Heart left ventricle (tissue), 16 donors: ENCODE measurements around the gene STRN3. TPM values are rescaled to one million over a fixed set of nuclear protein-coding genes. Genes with fewer than 3 reads are reported as not detected.
A peak's percentile ranks its signal among the peaks of the same experiment; 100 is the strongest.
"Not testable (repeated sequence)": the region's sequence is repeated elsewhere in the genome, so short reads cannot be mapped to it uniquely, and the experiment has no call there.

Experiments used
- ATAC-seq, 4 donors: fragments of 200-7000 bp; cut with Tn5 transposase; one replicate each; pipeline ENCODE4 v1.9.1; 2020 to 2022; ENCODE audit warnings: moderate library complexity in 4 of 4, mild to moderate bottlenecking in 3 of 4, moderate number of reproducible peaks in 1 of 4
- DNase-seq, 5 donors: peaks; one replicate each; pipeline ENCODE4 v3.0.0-alpha.2; 2020
- H3K27ac ChIP-seq, 12 donors: fragments of 200-600 bp; sonication (generic) in 4 of 12; one replicate each; pipeline versions ENCODE4 v1.5.0 to v1.8.0; 2016 to 2022; ENCODE audit warnings: mild to moderate bottlenecking in 2 of 12
- H3K27me3 ChIP-seq, 9 donors: fragments of 200-600 bp; sonication (generic) in 2 of 9; one replicate each; pipeline versions ENCODE4 v1.5.1 to v1.8.0; 2016 to 2022; ENCODE audit warnings: mild to moderate bottlenecking in 3 of 9
- H3K36me3 ChIP-seq, 9 donors: fragments of 200-600 bp; sonication (generic) in 2 of 9; one replicate each; pipeline versions ENCODE4 v1.5.0 to v1.8.0; 2018 to 2022; ENCODE audit warnings: mild to moderate bottlenecking in 2 of 9
- H3K4me1 ChIP-seq, 12 donors: fragments of 200-600 bp; sonication (generic) in 4 of 12; one replicate each; pipeline versions ENCODE4 v1.5.0 to v1.8.0; 2016 to 2022; ENCODE audit warnings: mild to moderate bottlenecking in 3 of 12
- H3K4me3 ChIP-seq, 12 donors: fragments of 200-600 bp; sonication (generic) in 4 of 12; one replicate each; pipeline versions ENCODE4 v1.5.0 to v1.8.0; 2017 to 2022; ENCODE audit warnings: mild to moderate bottlenecking in 9 of 12, moderate library complexity in 4 of 12
- H3K9me3 ChIP-seq, 12 donors: fragments of 200-600 bp; sonication (generic) in 4 of 12; one replicate each; pipeline versions ENCODE4 v1.5.0 to v1.8.0; 2016 to 2022; ENCODE audit warnings: mild to moderate bottlenecking in 1 of 12
- POLR2A ChIP-seq, 2 donors: fragments of 450-650 bp; IDR thresholded peaks; one replicate each; pipeline ENCODE4 v1.6.1; 2017; ENCODE audit warnings: antibody characterized with exemption in 2 of 2, mild to moderate bottlenecking in 2 of 2, moderate library complexity in 2 of 2
- WGBS, 4 donors: extraction: QIAGEN DNeasy Blood & Tissue Kit in 2 of 4; methylation state at CpG; one replicate each; pipeline versions ENCODE4 v1.1.5 to v1.1.7; 2013 to 2018; 5-methylcytosine and 5-hydroxymethylcytosine counted together
- intact Hi-C, 10 donors: fragments of 100-400 bp; cut with DNase I; formaldehyde crosslinking; loops; one replicate each; pipeline versions ENCODE4 v1.11.1 to v1.14.2; 2022
- polyA plus RNA-seq, 2 donors: library from polyadenylated mRNA; stranded (reverse); fragments of 200-250 nt; gene quantifications; one replicate each; pipeline ENCODE4 v1.2.3, GENCODE V29; 2013
- total RNA-seq, 9 donors: library from RNA; depleted of rRNA in 2 of 9; stranded (reverse); fragments of >200 nt in 2 of 9; fragmentation: NEBNext Ultra II Directional in 3 of 9; extraction: Animal tissue kit (Norgen Biotek cat#: 25700) in 3 of 9; gene quantifications; one replicate each; pipeline versions ENCODE4 v1.1.0 to v1.2.4, GENCODE V29; 2016 to 2023
- TF ChIP-seq, protein P1 (sequence below), 12 donors: fragments of 200-600 bp; sonication (generic) in 4 of 12; IDR thresholded peaks; one replicate each; pipeline versions ENCODE4 v1.5.0 to v1.8.0; 2018 to 2022; ENCODE audit warnings: antibody characterized with exemption in 12 of 12, mild to moderate bottlenecking in 5 of 12
- donor health status: ischemic (EF 13 %, LVEDD 7.1; RV severe dilation, severe dysfunction).
- donor health status: healthy with polysubstance abuse.
- donor health status: DM: no; HTN: yes; CAD: no.
- donor health status: DM: no; HTN: no; CAD: no.
- donor health status: ischemic (EF 25% LVEDD 6.9; RV normal size, moderate dysfunction).
- donor health status: ischemic (EF 25% LVEDD 5.7; RV mildly dilated, moderate dysfunction).
- donor health status: healthy.
- donor health status: DM: yes; HTN: yes; CAD: no.
- donor health status: ischemic (EF 35%, LVEDD 5.7; RV mildly dilated, moderate dysfunction).
- donor health status: nonischemic (EF 11% LVEDD 7.7; RV severe dilation, severe dysfunction).
- donor health status: DM: yes; HTN: yes; CAD: no.
- donor health status: PGD.
- donor health status: ischemic (EF 29% LVEDD 5.4; RV normal size, mild dysfunction).
- donor health status: nonischemic (EF 23%, LVEDD 6.1; RV moderate dilation, normal function).

The STRN3 gene
- total and polyA plus RNA-seq, 11 donors: 11.0 to 60.3 (median 44.4) TPM

DNA sequence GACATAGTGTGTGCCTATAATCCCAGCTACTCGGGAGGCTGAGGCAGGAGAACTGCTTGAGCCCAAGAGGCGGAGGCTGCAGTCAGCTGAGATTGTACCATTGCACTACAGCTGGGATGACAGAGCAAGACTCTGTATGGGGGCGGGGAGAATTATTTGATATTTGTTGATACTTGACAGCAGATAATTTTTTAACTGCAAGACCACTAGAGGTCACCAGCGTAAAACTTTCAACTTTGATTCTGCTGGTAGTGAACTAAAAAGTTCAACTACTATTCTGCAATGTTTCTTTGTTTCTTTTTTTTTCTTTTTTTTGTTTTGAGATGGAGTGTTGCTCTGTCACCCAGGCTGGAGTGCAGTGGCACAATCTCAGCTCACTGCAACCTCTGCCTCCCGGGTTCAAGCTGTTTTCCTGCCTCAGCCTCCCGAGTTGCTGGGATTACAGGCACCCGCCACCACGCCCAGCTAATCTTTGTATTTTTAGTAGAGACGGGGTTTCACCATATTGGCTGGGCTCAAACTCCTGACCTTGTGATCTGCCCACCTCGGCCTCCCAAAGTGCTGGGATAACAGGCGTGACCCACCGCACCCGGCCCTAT is 46.0 kb downstream of the STRN3 start:
- H3K4me1 ChIP-seq: peaks cover 0 to 35% (median 4%) of the 10 kb centered on the region in 12 donors
- TF ChIP-seq, protein P1, sequence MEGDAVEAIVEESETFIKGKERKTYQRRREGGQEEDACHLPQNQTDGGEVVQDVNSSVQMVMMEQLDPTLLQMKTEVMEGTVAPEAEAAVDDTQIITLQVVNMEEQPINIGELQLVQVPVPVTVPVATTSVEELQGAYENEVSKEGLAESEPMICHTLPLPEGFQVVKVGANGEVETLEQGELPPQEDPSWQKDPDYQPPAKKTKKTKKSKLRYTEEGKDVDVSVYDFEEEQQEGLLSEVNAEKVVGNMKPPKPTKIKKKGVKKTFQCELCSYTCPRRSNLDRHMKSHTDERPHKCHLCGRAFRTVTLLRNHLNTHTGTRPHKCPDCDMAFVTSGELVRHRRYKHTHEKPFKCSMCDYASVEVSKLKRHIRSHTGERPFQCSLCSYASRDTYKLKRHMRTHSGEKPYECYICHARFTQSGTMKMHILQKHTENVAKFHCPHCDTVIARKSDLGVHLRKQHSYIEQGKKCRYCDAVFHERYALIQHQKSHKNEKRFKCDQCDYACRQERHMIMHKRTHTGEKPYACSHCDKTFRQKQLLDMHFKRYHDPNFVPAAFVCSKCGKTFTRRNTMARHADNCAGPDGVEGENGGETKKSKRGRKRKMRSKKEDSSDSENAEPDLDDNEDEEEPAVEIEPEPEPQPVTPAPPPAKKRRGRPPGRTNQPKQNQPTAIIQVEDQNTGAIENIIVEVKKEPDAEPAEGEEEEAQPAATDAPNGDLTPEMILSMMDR (IDR thresholded peaks at IDR 0.05): peak; percentile 33 to 77 (median 64)
- H3K9me3 ChIP-seq, H3K27me3 ChIP-seq, H3K36me3 ChIP-seq, H3K27ac ChIP-seq, H3K4me3 ChIP-seq: not testable (repeated sequence)
- peak in 2 of 5 donors; percentile 29 to 32 for DNase-seq
- intact Hi-C loops: loop anchor here in 8 of 10 donors (2.0 to 5.0 kb wide), 4 partner anchors 47 to 103 kb away; partner anchors contain the start of genes STRN3 (in 2 of the 8) and AP4S1 (in 1 of the 8)
- WGBS, 4 donors: 73 to 77% (median 76%) methylated on average over 13 of the region's 13 CpGs
- ATAC-seq: peak; percentile 56 to 73 (median 70)

DNA sequence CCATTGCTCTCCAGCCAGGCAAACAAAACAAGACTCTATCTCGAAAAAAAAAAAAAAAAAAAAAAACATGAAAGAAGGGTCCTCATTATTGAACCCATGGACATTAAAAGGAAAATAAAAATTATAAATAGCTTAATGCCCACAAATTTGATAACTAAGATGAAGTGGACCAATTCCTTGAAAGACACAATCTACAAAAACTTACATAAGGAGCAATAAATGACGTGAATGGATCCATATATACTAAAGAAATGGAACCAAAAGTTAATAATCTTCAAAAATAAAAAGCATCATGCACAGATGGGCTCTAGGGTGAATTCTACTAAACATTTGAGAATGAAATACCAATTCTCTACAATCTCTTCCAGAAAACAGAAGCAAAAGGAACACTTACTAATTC is 48.4 kb downstream of the STRN3 start:
- no peak overlapping the region for H3K27ac ChIP-seq
- TF ChIP-seq, protein P1 (IDR thresholded peaks at IDR 0.05): no peak
- no peak for TF ChIP-seq POLR2A (IDR thresholded peaks at IDR 0.05)
- WGBS, 4 donors: 86 to 89% (median 87%) methylated on average over 2 of the region's 2 CpGs
- no peaks in the 10 kb centered on the region for H3K36me3 ChIP-seq
- H3K4me1 ChIP-seq: peaks cover 0 to 47% (median 18%) of the 10 kb centered on the region in 12 donors
- DNase-seq (no peak), ATAC-seq (no peak)
- intact Hi-C loops: loop anchor here in 1 of 10 donors (2.0 kb wide), 1 partner anchor 105 kb away; no protein-coding TSS in a partner anchor
- H3K4me3 ChIP-seq: no peak overlapping the region
- H3K27me3 ChIP-seq: no peaks in the 10 kb centered on the region
- no peaks in the 10 kb centered on the region for H3K9me3 ChIP-seq

DNA sequence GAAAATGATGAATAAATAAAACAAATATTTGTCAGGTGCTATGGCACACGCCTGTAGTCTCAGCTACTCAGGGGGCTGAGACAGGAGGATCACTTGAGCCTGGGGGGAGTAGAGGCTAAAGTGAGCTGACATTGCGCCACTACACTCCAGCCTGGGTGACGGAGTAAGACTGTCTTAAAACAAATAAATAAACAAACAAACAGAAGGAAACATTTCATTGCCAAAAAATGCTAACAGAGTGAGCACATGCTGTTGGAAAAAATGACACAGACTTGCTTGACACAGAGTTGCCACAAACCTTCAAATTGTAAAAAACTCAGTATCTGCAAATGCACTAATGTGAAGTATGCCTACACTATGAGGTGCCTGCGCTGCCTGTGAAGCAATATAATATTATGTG is 51.6 kb downstream of the STRN3 start:
- Histone ChIP-seq H3K27me3 (no peaks in the 10 kb centered on the region), H3K36me3 (no peaks in the 10 kb centered on the region), H3K4me3 (no peak overlapping the region), H3K9me3 (no peaks in the 10 kb centered on the region), H3K4me1 (peaks cover 0 to 39% (median 22%) of the 10 kb centered on the region in 12 donors), H3K27ac (no peak overlapping the region)
- intact Hi-C loops: no loop called here
- TF ChIP-seq POLR2A (IDR thresholded peaks at IDR 0.05): no peak
- TF ChIP-seq, protein P1 (IDR thresholded peaks at IDR 0.05): no peak
- no peak for DNase-seq
- WGBS, 4 donors: 80 to 90% (median 88%) methylated on average over 4 of the region's 4 CpGs
- ATAC-seq: peak in 2 of 4 donors; percentile 34 to 56

DNA sequence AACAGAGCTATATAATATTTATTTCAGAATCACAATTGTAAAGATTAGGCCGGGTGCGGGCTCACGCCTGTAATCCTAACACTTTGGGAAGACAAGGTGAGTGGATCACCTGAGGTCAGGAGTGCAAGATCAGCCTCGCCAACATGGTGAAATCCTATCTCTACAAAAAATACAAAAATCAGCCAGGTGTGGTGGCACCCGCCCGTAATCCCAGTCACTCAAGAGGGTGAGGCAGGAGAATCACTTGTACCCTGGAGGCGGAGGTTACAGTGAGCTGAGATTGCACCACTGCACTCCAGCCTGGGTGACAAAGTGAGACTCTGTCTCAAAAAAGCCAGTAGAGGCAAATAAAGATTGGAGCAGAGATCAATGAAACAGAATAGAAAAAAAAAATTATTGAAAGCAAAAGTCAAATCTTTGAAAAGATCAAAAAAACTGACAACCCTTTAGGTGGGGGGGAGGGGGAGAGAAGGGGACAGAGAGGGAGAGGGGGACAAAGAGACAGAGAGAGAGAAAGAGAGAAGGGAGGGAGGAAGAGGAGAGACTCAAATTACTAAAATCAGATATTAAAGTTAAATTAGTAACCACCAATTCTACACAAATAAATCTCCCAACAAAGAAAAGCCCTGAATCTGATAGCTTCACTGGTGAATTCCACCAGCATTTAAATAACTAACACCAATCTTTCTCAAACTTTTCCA is 53.1 kb downstream of the STRN3 start:
- no peaks in the 10 kb centered on the region for H3K27me3 ChIP-seq
- intact Hi-C loops: no loop called here
- no peak for DNase-seq
- ATAC-seq: no peak
- no peaks in the 10 kb centered on the region for H3K36me3 ChIP-seq
- TF ChIP-seq POLR2A (IDR thresholded peaks at IDR 0.05): no peak
- TF ChIP-seq, protein P1 (IDR thresholded peaks at IDR 0.05): no peak
- no peak overlapping the region for H3K27ac ChIP-seq
- no peaks in the 10 kb centered on the region for H3K9me3 ChIP-seq
- peaks cover 0 to 39% (median 22%) of the 10 kb centered on the region in 12 donors for H3K4me1 ChIP-seq
- 81 to 97% (median 88%) methylated on average over 7 of the region's 7 CpGs for WGBS, 4 donors
- no peak overlapping the region for H3K4me3 ChIP-seq

GRCh38 chr14:30972036-30972732 is 54.0 kb downstream of the STRN3 start:
- DNase-seq, intact Hi-C loops, H3K27ac ChIP-seq, H3K9me3 ChIP-seq, ATAC-seq, H3K4me3 ChIP-seq, H3K27me3 ChIP-seq, H3K36me3 ChIP-seq: not testable (repeated sequence)
- WGBS, 4 donors: 97 to 98% (median 97%) methylated on average over 11 of the region's 11 CpGs
- H3K4me1 ChIP-seq: peaks cover 0 to 39% (median 22%) of the 10 kb centered on the region in 12 donors
